ENCODE data around the gene CELF1.

- TF ChIP-seq, protein P1, sequence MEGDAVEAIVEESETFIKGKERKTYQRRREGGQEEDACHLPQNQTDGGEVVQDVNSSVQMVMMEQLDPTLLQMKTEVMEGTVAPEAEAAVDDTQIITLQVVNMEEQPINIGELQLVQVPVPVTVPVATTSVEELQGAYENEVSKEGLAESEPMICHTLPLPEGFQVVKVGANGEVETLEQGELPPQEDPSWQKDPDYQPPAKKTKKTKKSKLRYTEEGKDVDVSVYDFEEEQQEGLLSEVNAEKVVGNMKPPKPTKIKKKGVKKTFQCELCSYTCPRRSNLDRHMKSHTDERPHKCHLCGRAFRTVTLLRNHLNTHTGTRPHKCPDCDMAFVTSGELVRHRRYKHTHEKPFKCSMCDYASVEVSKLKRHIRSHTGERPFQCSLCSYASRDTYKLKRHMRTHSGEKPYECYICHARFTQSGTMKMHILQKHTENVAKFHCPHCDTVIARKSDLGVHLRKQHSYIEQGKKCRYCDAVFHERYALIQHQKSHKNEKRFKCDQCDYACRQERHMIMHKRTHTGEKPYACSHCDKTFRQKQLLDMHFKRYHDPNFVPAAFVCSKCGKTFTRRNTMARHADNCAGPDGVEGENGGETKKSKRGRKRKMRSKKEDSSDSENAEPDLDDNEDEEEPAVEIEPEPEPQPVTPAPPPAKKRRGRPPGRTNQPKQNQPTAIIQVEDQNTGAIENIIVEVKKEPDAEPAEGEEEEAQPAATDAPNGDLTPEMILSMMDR (optimal IDR thresholded peaks at IDR 0.05 in 1 of 3, IDR thresholded peaks at IDR 0.05 in 1 of 3, conservative IDR thresholded peaks at IDR 0.05 in 1 of 3; ENCODE audit: extremely low read depth in 1 of 3, insufficient read depth in 2 of 3, low read length in 3 of 3), result no peak
- TF ChIP-seq EZH2 (IDR thresholded peaks at IDR 0.05; ENCODE audit: low read length), result no peak
Observed at GRCh38 chr11:47571357-47571729, 18.4 kb upstream of the CELF1 start.

All from keratinocyte (primary cell).